ENCODE results near the gene DENND1A.

Gene DENND1A

GRCh38 chr9:123684393-123685149, 245.4 kb downstream of the DENND1A start:
- no peak for DNase-seq (ENCODE audit: low read depth)

GRCh38 chr9:123682746-123683145, 247.2 kb downstream of the DENND1A start:
- DNase-seq (ENCODE audit: low read depth), result no peak

- DNase-seq (ENCODE audit: low read depth), result no peak
These were observed 249.6 kb downstream of the DENND1A start for GRCh38 chr9:123680352-123680751.

GRCh38 chr9:123679330-123679987, 250.5 kb downstream of the DENND1A start:
- peak; percentile 28 for DNase-seq (ENCODE audit: low read depth)

- no peak for DNase-seq (ENCODE audit: low read depth)
These were observed 251.0 kb downstream of the DENND1A start for GRCh38 chr9:123678878-123679329.

- DNase-seq (ENCODE audit: low read depth), result no peak
These were observed 251.7 kb downstream of the DENND1A start for GRCh38 chr9:123678038-123678877.

GRCh38 chr9:123676869-123677268, 253.1 kb downstream of the DENND1A start:
- no peak for DNase-seq (ENCODE audit: low read depth)

GRCh38 chr9:123669346-123669745, 260.6 kb downstream of the DENND1A start:
- no peak for DNase-seq (ENCODE audit: low read depth)

GRCh38 chr9:123663529-123663928, 266.4 kb downstream of the DENND1A start:
- no peak for DNase-seq (ENCODE audit: low read depth)

GRCh38 chr9:123662057-123662776, 267.7 kb downstream of the DENND1A start:
- no peak for DNase-seq (ENCODE audit: low read depth)

GRCh38 chr9:123660691-123661466, 269.0 kb downstream of the DENND1A start:
- no peak for DNase-seq (ENCODE audit: low read depth)

- no peak for DNase-seq (ENCODE audit: low read depth)
These were observed 270.6 kb downstream of the DENND1A start for GRCh38 chr9:123659358-123659757.

- DNase-seq (ENCODE audit: low read depth), result no peak
These were observed 271.1 kb downstream of the DENND1A start for GRCh38 chr9:123658792-123659191.

GRCh38 chr9:123657941-123658340, 272.0 kb downstream of the DENND1A start:
- DNase-seq (ENCODE audit: low read depth), result no peak

GRCh38 chr9:123657099-123657498, 272.8 kb downstream of the DENND1A start:
- no peak for DNase-seq (ENCODE audit: low read depth)

- DNase-seq (ENCODE audit: low read depth), result no peak
These were observed 273.4 kb downstream of the DENND1A start for GRCh38 chr9:123656565-123656964.

GRCh38 chr9:123655681-123656423, 274.1 kb downstream of the DENND1A start:
- no peak for DNase-seq (ENCODE audit: low read depth)

- DNase-seq (ENCODE audit: low read depth), result no peak
These were observed 274.8 kb downstream of the DENND1A start for GRCh38 chr9:123654994-123655637.

- no peak for DNase-seq (ENCODE audit: low read depth)
These were observed 275.5 kb downstream of the DENND1A start for GRCh38 chr9:123654218-123654993.

Measured in GM04503 (cell line).